Kidney epithelial cell (primary cell): ENCODE results near the gene CEMIP2. TPM values are rescaled to one million over a fixed set of nuclear protein-coding genes. Genes with fewer than 3 reads are reported as not detected.

Experiments
- DNase-seq: peaks from one replicate; pipeline ENCODE4 v3.0.0-alpha.2; 2010; ENCODE audit warnings: low read depth
- H3K27me3 ChIP-seq: 2 replicates; pipeline ENCODE4 v1.6.0; 2011; ENCODE audit warnings: low read length; ENCODE audit not compliant: control insufficient read depth, insufficient read depth
- H3K36me3 ChIP-seq: 2 replicates; pipeline ENCODE4 v1.5.1; 2011; ENCODE audit warnings: low read length; ENCODE audit not compliant: control insufficient read depth, insufficient read depth
- H3K4me3 ChIP-seq: 2 replicates; pipeline ENCODE4 v1.5.1; 2011; ENCODE audit warnings: low read depth, mild to moderate bottlenecking, control low read depth, low read length
- total RNA-seq: library from RNA; depleted of rRNA; stranded (reverse); fragments of >200 nt; gene quantifications from 2 replicates; pipeline ENCODE4 v1.2.3, GENCODE V29; 2015
- TF ChIP-seq, protein P1 (sequence below): IDR thresholded peaks from 2 replicates; pipeline ENCODE4 v1.5.1; 2011; ENCODE audit warnings: mild to moderate bottlenecking, moderate library complexity, low read length, control low read depth, inconsistent platforms; ENCODE audit not compliant: insufficient read depth, poor library complexity, severe bottlenecking

CEMIP2 gene
- total RNA-seq, 1 donor from 2014 or later: 41.8 TPM

GRCh38 chr9:71740199-71740598 lies 28.1 kb downstream of the CEMIP2 start:
- TF ChIP-seq, protein P1, sequence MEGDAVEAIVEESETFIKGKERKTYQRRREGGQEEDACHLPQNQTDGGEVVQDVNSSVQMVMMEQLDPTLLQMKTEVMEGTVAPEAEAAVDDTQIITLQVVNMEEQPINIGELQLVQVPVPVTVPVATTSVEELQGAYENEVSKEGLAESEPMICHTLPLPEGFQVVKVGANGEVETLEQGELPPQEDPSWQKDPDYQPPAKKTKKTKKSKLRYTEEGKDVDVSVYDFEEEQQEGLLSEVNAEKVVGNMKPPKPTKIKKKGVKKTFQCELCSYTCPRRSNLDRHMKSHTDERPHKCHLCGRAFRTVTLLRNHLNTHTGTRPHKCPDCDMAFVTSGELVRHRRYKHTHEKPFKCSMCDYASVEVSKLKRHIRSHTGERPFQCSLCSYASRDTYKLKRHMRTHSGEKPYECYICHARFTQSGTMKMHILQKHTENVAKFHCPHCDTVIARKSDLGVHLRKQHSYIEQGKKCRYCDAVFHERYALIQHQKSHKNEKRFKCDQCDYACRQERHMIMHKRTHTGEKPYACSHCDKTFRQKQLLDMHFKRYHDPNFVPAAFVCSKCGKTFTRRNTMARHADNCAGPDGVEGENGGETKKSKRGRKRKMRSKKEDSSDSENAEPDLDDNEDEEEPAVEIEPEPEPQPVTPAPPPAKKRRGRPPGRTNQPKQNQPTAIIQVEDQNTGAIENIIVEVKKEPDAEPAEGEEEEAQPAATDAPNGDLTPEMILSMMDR: no peak
- no peaks in the 10 kb centered on the region for H3K27me3 ChIP-seq
- H3K4me3 ChIP-seq: no peak overlapping the region
- no peak for DNase-seq
- no peaks in the 10 kb centered on the region for H3K36me3 ChIP-seq

GRCh38 chr9:71737455-71737854 lies 30.9 kb downstream of the CEMIP2 start:
- no peak for DNase-seq
- TF ChIP-seq, protein P1: no peak
- Histone ChIP-seq H3K27me3 (no peaks in the 10 kb centered on the region), H3K4me3 (no peak overlapping the region), H3K36me3 (no peaks in the 10 kb centered on the region)

DNA sequence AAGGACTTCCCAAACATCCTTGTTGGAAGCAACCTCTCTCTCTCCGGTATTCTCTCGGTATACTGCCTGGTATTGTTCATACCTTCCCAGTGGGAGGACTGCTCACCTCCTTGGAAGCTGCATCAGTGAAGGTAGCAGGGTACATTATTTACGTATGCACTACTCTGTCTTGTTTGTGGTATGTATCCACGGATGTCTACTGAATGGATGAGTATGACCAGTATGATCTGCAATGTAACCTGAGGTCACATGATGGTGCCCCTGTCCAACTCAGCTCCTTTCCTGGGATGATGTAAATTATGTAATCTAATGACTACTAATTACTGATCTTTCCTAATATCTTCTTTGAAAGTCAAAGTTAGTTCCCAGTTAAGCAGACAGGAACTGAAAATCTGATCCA lies 32.1 kb downstream of the CEMIP2 start:
- Histone ChIP-seq H3K4me3 (no peak overlapping the region), H3K36me3 (no peaks in the 10 kb centered on the region), H3K27me3 (no peaks in the 10 kb centered on the region)
- no peak for DNase-seq
- TF ChIP-seq, protein P1: no peak

- H3K27me3 ChIP-seq: no peaks in the 10 kb centered on the region
- no peak overlapping the region for H3K4me3 ChIP-seq
- TF ChIP-seq, protein P1: no peak
Measured at GRCh38 chr9:71734950-71735349, 33.4 kb downstream of the CEMIP2 start.

DNA sequence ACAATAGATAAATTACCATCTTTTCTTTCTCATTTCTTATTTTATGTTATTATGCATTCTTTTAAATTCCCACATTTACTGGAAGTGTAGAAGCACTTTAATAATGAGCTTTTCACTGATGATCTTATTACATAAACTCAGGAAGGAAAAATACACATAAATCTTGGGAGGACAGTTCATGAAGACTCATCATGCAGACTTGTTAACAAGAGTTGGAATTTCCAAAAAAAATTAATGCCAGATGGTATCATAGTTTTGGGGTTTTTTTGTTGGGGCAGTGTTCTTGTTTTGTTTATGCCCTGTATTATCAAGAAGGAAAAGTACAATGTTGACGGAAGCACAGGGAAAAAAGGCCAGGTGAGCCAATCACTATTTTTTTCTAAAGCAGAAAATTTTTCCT lies 35.1 kb downstream of the CEMIP2 start:
- Histone ChIP-seq H3K27me3 (no peaks in the 10 kb centered on the region), H3K36me3 (no peaks in the 10 kb centered on the region), H3K4me3 (no peak overlapping the region)
- TF ChIP-seq, protein P1: no peak
- no peak for DNase-seq

More at GRCh38 chr9:71734950-71735349, 33.4 kb downstream of the CEMIP2 start:
- DNase-seq: no peak
- no peaks in the 10 kb centered on the region for H3K36me3 ChIP-seq

- Histone ChIP-seq H3K36me3 (no peaks in the 10 kb centered on the region), H3K4me3 (no peak overlapping the region), H3K27me3 (no peaks in the 10 kb centered on the region)
- no peak for DNase-seq
- TF ChIP-seq, protein P1: no peak
Measured at GRCh38 chr9:71729816-71730526, 38.3 kb downstream of the CEMIP2 start.
